Stimulated activated CD4-positive, alpha-beta T cell treated with anti-CD3 and anti-CD28 coated beads, Interleukin-4, amount 100 ng/mL, for 48 hours (primary cell): ENCODE measurements around the gene CTAGE9.
A peak's percentile ranks its signal among the peaks of the same experiment; 100 is the strongest.
"Not testable (repeated sequence)": the region's sequence is repeated elsewhere in the genome, so short reads cannot be mapped to it uniquely, and the experiment has no call there.

ENCODE experiments used
- DNase-seq, 2 donors: peaks; one replicate each; pipeline ENCODE4 v3.0.0-alpha.2; 2020; ENCODE audit warnings: low read depth in 2 of 2

The CTAGE9 gene

GRCh38 chr6:131728296-131728939 is 17.6 kb upstream of the CTAGE9 start:
- DNase-seq = no peak

DNA sequence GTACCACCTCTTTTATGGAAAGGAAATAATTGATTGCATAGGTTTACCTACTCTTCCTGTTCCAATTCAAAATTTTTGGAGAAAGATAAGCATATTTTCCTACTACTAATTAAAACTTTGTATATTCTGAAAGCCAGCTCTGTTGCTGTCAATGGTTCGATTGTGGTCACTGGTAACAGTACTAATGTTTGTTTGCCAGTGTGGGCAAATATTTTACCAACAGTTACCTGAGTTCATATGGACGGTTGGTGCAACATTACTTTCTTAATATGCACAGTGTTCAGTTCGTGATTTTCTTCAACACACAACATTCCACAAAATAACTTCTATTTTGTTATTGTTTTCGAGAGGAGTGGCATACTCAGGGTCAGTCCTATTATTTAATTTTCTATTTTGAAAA is 17.1 kb upstream of the CTAGE9 start:
- DNase-seq = no peak

DNA sequence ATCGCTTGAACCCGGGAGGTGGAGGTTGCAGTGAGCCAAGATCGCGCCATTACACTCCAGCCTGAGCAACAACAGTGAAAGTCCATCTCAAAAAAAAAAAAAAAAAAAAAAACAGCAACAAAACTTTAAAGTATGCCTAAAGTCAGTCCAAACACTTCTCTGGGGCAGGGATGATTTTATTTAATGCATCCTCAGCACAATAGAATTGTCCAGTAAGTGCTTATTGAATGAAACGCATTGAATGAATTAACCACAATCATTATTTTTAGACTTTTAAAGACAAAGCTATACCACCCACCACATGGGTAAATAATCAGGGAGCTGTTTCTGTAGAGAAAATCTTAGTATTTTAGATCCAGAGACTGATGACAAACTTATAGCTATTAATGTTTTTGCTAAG is 16.6 kb upstream of the CTAGE9 start:
- DNase-seq = no peak

- no peak for DNase-seq
Observed at GRCh38 chr6:131724114-131724513, 13.3 kb upstream of the CTAGE9 start.

DNA sequence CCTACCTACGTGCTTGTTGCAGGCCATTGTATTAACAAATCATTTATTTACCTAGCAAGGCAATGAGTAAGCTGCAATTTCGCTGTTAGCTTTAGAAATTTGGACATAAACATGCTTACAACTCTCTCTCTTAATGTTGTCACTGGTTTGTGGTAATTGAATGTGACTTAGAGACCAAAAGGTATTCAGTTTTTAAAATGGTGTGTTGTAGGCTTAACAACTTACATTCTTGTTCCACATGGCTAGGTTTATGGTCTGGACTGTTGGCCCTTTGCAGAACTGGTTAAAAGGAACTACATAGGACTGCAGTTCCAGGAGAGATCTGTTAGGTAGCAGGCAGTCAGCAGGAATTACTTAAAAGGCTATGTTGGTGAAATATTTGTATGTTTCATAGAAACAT is 10.3 kb upstream of the CTAGE9 start:
- DNase-seq = no peak

GRCh38 chr6:131717836-131718542 is 7.2 kb upstream of the CTAGE9 start:
- no peak for DNase-seq

DNA sequence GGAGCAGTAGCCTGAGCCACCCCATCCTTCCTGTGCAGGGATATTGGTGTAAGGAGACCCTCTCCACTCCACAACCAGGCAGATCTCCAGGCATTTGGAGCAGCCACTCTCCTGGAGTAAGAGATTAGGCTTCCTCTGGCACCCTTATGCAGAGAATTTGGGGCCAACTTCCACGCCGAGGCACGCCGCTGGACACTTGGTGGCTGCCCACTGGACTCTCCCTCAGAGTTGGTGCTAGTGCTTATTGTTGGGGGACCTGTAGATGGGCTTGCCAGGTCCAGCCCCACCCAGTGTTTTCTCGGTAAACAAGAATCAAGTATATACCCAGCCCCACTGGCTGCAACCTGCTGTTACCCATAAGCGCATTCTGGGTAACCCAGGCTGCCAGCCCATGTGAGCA is 4.8 kb upstream of the CTAGE9 start:
- DNase-seq = not testable (repeated sequence)

- not testable (repeated sequence) for DNase-seq
Observed at GRCh38 chr6:131703905-131704304, 6.9 kb downstream of the CTAGE9 start.

GRCh38 chr6:131700851-131701250 is 10.0 kb downstream of the CTAGE9 start:
- not testable (repeated sequence) for DNase-seq

- no peak for DNase-seq
Observed at GRCh38 chr6:131696956-131697355, 13.9 kb downstream of the CTAGE9 start.

DNA sequence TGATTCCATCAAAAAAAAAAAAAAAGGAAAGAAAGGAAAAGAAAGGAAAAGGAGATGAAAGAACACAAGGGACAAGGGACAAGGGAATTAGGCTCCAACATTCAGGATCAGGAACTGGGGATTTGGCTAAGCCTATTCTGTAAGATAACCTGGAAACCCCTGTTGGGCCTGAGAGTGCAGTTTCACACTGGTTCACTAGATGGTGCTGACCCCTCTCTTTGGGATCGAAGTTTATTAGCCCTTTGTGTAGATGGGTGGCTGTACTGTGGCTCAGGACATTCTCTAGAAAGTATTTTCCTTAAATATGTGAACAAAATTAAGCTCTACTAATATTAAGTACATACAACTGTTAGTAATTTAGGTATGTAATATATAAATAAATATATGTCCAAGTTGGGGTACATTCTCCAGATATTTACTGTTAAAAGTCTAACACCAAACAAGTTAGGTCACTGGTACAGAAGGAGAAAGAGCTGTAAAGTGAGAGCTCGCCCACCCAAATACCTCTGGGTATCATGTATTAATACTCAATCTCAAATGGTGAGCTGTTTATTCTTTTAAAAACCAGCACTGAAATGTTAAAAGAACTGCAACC is 15.9 kb downstream of the CTAGE9 start:
- DNase-seq = peak in 1 of 2 donors; percentile 4

DNA sequence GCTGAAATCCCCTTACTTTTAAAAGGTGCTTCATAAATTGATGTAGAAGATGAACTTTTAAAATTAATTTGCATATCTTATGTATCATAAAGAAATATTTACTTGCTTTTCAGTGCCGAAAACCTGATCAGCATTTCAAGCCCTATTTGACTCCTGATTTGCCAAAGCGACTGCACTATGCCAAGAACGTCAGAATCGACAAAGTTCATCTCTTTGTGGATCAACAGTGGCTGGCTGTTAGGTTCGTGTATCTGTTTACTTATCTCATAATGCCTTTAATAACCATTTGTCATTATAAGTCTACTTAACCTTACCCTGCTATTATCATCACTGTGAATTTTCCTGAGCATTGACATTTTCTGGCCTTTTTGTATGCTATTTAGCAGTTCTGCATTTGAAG is 17.4 kb downstream of the CTAGE9 start:
- no peak for DNase-seq

- no peak for DNase-seq
Observed at GRCh38 chr6:131692589-131692988, 18.2 kb downstream of the CTAGE9 start.

DNA sequence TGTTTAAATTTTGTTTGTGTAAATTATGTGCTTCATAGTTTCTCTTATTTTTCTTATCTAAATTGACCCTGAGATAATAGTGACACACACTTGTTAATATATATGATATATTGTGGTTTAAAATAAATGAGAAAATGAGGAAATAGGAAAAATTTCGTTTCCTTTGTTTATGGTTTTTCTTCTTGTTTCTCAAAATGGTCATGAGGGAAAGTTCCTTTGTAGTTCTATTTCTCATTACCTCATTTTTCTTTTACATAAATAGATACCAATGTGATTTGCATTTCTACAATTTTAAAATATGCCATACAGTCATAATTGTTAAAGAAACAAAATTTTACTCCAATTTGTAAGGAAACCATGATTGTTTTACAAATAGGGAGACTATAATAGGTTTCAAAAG is 18.8 kb downstream of the CTAGE9 start:
- DNase-seq = no peak

DNA sequence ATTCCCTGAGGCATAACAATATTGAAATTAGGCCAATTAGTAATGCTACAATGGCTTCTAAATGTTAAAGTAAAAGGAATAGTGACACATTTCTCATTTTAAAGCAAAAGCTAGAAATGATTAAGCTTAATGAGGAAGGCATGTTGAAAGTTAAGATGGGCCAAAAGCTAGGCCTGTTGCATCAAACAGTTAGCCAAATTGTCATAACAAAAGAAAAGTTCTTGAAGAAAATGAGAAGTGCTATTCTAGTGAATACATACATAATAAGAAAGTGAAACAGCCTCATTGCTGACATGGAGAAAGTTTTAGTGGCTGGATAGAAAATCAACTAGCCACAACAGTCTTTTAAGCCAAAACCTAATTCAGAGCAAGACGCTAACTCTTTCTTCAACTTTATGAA is 22.5 kb downstream of the CTAGE9 start:
- no peak for DNase-seq

DNA sequence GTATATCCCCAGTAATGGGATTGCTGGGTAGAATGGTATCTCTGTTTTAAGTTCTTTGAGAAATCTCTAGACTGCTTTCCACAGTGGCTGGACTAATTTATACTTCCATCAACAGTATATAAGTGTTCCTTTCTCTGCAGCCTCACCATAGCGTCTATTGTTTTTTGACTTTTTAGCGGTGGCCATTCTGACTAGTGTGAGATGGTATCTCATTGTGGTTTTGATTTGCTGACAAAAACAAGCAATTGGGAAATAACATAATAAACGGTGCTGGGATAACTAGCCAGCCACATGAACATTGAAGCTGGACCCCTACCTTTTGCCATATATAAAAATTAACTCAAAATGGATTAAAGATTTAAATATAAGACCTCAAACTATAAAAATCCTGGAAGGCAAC is 23.8 kb downstream of the CTAGE9 start:
- DNase-seq = no peak

GRCh38 chr6:131685266-131685780 is 25.5 kb downstream of the CTAGE9 start:
- DNase-seq = no peak

GRCh38 chr6:131683479-131683878 is 27.3 kb downstream of the CTAGE9 start:
- DNase-seq = no peak

GRCh38 chr6:131682442-131682841 is 28.4 kb downstream of the CTAGE9 start:
- no peak for DNase-seq

- DNase-seq = no peak
Observed at GRCh38 chr6:131681585-131681984, 29.2 kb downstream of the CTAGE9 start.

DNA sequence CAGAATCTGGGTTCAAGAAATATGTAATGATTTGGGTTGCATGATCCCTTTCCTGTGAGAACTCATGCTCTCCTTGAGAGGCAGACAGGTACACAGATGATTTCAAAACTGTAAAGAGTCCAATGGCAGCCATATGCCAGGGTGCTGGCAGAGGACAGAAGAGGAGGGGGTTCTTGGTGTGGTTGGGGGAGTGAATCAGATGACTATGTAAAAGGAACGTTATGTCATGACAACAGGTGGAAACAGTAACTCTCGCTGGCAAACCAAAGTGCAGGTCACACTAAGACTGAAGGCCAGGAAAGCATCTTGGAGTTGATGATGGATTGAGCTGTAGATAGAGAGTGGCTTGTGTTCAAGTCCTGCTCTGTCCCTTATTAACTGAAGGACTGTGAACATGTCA is 29.9 kb downstream of the CTAGE9 start:
- DNase-seq = no peak

DNA sequence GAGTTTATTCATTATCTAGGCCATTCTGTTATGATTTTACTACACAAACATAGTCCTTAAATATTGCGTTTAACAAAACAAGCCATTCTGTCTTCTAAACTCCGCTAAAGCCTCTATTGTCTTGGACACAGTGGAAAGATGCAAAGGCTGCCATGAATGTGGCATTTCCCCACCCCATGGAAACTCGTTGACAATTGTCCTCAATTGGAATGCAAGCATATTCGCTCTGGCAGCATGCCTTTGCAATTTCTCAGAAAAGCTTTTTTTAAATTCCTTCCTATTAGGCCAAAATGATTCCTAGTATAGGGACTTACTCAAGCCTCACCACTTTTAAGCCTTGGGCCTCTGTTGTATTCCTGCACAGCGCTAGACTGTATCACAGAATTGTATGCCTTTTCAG is 32.4 kb downstream of the CTAGE9 start:
- no peak for DNase-seq

DNA sequence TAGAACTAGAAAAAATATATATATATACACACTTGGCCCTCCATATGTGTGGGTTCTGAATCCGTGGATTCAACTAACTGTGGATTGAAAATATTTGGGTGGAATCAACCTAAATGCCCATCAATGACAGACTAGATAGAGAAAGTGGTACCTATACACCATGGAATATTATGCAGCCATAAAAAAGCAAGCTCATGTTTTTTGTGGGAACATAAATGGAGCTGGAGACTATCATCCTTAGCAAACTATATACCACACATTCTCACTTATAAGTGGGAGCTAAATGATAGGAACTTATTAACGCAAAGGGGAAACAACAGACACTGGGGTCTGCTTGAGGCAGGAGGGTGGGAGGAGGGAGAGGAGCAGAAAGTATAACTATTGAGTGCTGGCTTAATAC is 37.6 kb downstream of the CTAGE9 start:
- DNase-seq = no peak
